Lung (tissue), 12 donors: Measurements from ENCODE around the gene WHRN. TPM values are rescaled to one million over a fixed set of nuclear protein-coding genes. Genes with fewer than 3 reads are reported as not detected.
A peak's percentile ranks its signal among the peaks of the same experiment; 100 is the strongest.

ENCODE experiments used
- ATAC-seq: fragments of 200-7000 bp; cut with Tn5 transposase; one replicate; pipeline ENCODE4 v1.9.1; 2020; ENCODE audit warnings: moderate number of reproducible peaks; ENCODE audit not compliant: insufficient read depth, low FRiP score
- DNase-seq, 3 donors: peaks; one replicate each; pipeline ENCODE4 v3.0.0-alpha.2; 2013 to 2017
- H3K27ac ChIP-seq, 2 donors: one replicate each; pipeline ENCODE4 v1.5.1; 2013; ENCODE audit warnings: mild to moderate bottlenecking in 2 of 2, moderate library complexity in 2 of 2, control low read depth in 1 of 2, inconsistent platforms in 1 of 2, low read depth in 1 of 2, low read length in 1 of 2
- H3K27me3 ChIP-seq, 3 donors: one replicate each; pipeline ENCODE4 v1.5.1; 2013; ENCODE audit warnings: low read length in 2 of 3; ENCODE audit not compliant: control insufficient read depth in 3 of 3, insufficient read depth in 3 of 3
- H3K36me3 ChIP-seq, 4 donors: one replicate each; pipeline ENCODE4 v1.5.1; 2013; ENCODE audit warnings: low read length in 4 of 4, mild to moderate bottlenecking in 1 of 4, moderate library complexity in 1 of 4; ENCODE audit not compliant: control insufficient read depth in 4 of 4, insufficient read depth in 4 of 4
- H3K4me1 ChIP-seq, 5 donors: one replicate each; pipeline ENCODE4 v1.5.1; 2013; ENCODE audit warnings: low read length in 5 of 5, mild to moderate bottlenecking in 2 of 5, moderate library complexity in 1 of 5; ENCODE audit not compliant: control insufficient read depth in 5 of 5, insufficient read depth in 5 of 5
- H3K4me3 ChIP-seq: one replicate; pipeline ENCODE4 v1.5.1; 2013; ENCODE audit warnings: mild to moderate bottlenecking, control low read depth, moderate library complexity
- H3K9ac ChIP-seq, 2 donors: one replicate each; pipeline ENCODE4 v1.5.1; 2013; ENCODE audit warnings: low read length in 2 of 2, control low read depth in 1 of 2; ENCODE audit not compliant: insufficient read depth in 1 of 2
- H3K9me3 ChIP-seq, 4 donors: one replicate each; pipeline ENCODE4 v1.5.1; 2013; ENCODE audit warnings: low read length in 3 of 4, mild to moderate bottlenecking in 1 of 4, moderate library complexity in 1 of 4; ENCODE audit not compliant: control insufficient read depth in 4 of 4, insufficient read depth in 3 of 4
- WGBS, 2 donors: extraction: QIAGEN DNeasy Blood & Tissue Kit; methylation state at CpG; one replicate each; pipeline ENCODE4 v1.1.7; 2013; 5-methylcytosine and 5-hydroxymethylcytosine counted together
- polyA plus RNA-seq, 2 donors: library from polyadenylated mRNA; stranded (reverse); fragments of 200-250 nt; gene quantifications; one replicate each; pipeline ENCODE4 v1.2.1, GENCODE V29; 2013
- total RNA-seq, 2 donors: library from RNA; depleted of rRNA in 1 of 2; stranded (reverse); fragments of >200 nt in 1 of 2; gene quantifications; one replicate each; pipeline ENCODE4 v1.2.1, GENCODE V29; 2014 to 2021
- TF ChIP-seq, protein P1 (sequence below): IDR thresholded peaks from 2 replicates; pipeline ENCODE4 v1.5.1; 2012; ENCODE audit warnings: mild to moderate bottlenecking; ENCODE audit errors: control extremely low read depth, extremely low read depth
- donor health status: control.
- donor health status: control.
- donor health status: Bipolar disorder and iron deficiency.
- donor health status: healthy.
- donor health status: DM: yes; HTN: yes; CAD: no.

WHRN gene
- total and polyA plus RNA-seq, 4 donors, result 3.1 to 11.7 (median 5.6) TPM

DNA sequence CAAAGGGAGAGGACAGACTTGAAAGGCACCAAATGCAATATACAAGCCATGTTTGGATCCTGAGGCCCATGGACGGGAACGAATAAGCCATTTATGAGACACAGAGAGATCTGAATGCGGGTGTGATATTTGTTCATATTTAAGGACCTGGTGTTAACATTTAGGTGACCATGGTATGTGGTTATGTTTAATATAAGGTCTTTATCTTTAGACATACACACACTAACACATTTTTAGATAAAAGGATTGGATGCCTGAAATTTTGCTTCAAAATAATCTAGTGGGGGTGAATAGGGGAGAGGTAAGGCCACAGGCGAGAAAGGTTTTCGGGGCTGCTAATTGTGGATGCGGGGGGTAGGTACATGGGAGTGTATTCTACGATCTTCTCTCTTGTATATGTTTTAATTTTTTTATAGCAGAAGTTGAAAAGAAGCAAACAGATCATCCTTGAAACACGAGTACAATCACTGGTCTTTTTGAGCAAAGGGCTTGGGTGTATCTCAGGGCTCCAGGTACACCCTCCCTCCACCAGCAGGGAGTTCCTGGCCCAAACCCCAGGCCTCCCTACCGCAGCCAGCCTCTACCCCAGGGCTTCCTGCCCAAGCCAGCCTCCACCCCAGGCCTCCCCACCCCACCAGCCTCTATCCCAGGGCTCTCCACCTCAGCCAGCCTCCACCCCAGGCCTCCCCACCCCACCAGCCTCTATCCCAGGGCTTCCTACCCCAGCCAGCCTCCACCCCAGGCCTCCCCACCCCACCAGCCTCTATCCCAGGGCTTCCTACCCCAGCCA is 129.7 kb downstream of the WHRN start:
- peaks cover 0 to 17% (median 4%) of the 10 kb centered on the region in 5 donors for H3K4me1 ChIP-seq
- H3K27ac ChIP-seq, result peak overlapping the region in 1 of 2 donors; percentile 20
- no peaks in the 10 kb centered on the region for H3K9me3 ChIP-seq
- H3K27me3 ChIP-seq, result no peaks in the 10 kb centered on the region
- 83 to 87% methylated on average over 9 of the region's 9 CpGs for WGBS, 2 donors
- no peak overlapping the region for H3K9ac ChIP-seq
- TF ChIP-seq, protein P1, sequence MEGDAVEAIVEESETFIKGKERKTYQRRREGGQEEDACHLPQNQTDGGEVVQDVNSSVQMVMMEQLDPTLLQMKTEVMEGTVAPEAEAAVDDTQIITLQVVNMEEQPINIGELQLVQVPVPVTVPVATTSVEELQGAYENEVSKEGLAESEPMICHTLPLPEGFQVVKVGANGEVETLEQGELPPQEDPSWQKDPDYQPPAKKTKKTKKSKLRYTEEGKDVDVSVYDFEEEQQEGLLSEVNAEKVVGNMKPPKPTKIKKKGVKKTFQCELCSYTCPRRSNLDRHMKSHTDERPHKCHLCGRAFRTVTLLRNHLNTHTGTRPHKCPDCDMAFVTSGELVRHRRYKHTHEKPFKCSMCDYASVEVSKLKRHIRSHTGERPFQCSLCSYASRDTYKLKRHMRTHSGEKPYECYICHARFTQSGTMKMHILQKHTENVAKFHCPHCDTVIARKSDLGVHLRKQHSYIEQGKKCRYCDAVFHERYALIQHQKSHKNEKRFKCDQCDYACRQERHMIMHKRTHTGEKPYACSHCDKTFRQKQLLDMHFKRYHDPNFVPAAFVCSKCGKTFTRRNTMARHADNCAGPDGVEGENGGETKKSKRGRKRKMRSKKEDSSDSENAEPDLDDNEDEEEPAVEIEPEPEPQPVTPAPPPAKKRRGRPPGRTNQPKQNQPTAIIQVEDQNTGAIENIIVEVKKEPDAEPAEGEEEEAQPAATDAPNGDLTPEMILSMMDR, result no peak
- no peak overlapping the region for H3K4me3 ChIP-seq
- peaks cover 0 to 48% (median 35%) of the 10 kb centered on the region in 4 donors for H3K36me3 ChIP-seq
- ATAC-seq (no peak), DNase-seq (no peak)

DNA sequence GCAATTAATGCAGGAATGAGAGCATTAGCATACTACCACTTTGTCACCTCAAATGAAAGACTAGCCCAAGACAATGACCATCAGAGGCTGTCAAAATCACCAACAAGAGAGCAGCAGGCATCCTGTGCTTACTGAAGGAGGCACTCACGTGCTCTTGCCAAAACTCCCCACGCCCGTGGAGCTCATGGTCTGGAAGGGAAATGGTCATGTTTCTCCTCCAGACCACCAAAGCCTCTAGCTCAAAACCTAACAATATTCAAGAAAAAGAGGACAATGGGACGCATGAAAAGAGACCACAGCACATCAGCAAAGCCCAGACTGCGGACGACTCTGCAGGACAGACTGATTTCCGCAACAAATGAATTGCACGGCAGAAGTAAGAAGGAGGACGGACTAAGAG is 130.3 kb downstream of the WHRN start:
- DNase-seq (no peak), ATAC-seq (no peak)
- Histone ChIP-seq H3K4me3 (no peak overlapping the region), H3K27me3 (no peaks in the 10 kb centered on the region), H3K27ac (no peak overlapping the region), H3K36me3 (peaks cover 0 to 42% (median 35%) of the 10 kb centered on the region in 4 donors), H3K9me3 (no peaks in the 10 kb centered on the region), H3K9ac (no peak overlapping the region), H3K4me1 (peaks cover 0 to 17% (median 4%) of the 10 kb centered on the region in 5 donors)
- TF ChIP-seq, protein P1, result no peak
- WGBS, 2 donors, result 60 to 75% methylated on average over 9 of the region's 9 CpGs

DNA sequence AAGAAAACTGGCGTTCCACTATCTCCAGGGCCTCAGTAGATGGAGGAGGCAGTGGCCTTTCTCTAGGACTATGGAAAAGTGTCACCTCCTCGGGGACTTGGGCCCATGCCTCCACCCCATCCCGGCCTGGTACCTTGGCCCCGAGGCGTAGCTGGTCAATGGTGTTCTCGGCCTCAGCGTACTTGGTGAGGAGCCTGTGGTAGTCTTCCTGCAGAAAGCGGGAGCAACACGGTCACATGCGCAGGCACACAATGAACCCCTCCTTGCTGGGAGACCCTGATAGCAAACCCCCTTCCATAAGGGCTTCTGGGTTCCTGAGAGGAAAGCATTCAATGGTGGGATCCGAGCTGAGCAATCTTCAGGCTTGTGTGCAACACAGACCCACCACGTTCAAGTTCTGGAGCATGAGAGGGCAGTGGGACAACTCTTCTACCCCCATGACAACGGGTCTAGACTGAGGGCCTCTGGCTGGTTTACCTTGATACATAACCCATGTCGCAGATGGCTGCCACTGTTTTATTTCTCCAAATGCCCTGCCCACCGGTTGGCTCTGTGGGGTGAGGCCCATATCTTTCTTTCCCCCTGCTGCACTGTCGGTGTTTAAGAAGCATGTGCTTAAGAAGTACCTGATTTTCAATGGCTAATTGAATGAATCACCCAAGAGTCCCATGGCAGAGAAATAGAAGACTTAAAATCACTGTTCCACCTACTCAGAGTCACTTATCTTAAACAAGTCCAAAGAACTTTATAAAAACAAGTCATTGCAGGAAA is 131.1 kb downstream of the WHRN start:
- no peak overlapping the region for H3K27ac ChIP-seq
- H3K9me3 ChIP-seq, result no peaks in the 10 kb centered on the region
- H3K4me1 ChIP-seq, result peaks cover 0 to 17% (median 4%) of the 10 kb centered on the region in 5 donors
- TF ChIP-seq, protein P1, result no peak
- peaks cover 0 to 41% (median 31%) of the 10 kb centered on the region in 4 donors for H3K36me3 ChIP-seq
- ATAC-seq, result no peak
- no peak for DNase-seq
- H3K9ac ChIP-seq, result no peak overlapping the region
- H3K4me3 ChIP-seq, result no peak overlapping the region
- 88 to 89% methylated on average over 16 of the region's 16 CpGs for WGBS, 2 donors
- no peaks in the 10 kb centered on the region for H3K27me3 ChIP-seq
